K562 (cell line): ENCODE results near the gene SEC14L1. TPM values are rescaled to one million over a fixed set of nuclear protein-coding genes. Genes with fewer than 3 reads are reported as not detected.
A peak's percentile ranks its signal among the peaks of the same experiment; 100 is the strongest.

Experiments
- ARID1B ChIP-seq: fragments of 450-650 bp; IDR thresholded peaks from 2 replicates; pipeline ENCODE4 v1.6.1; 2016; ENCODE audit warnings: antibody characterized with exemption, mild to moderate bottlenecking, inconsistent platforms
- CBFA2T3 ChIP-seq: fragments of 450-650 bp; IDR thresholded peaks from 2 replicates; pipeline ENCODE4 v1.6.1; 2017
- CHD4 ChIP-seq: fragments of 200-600 bp; sonication (generic); IDR thresholded peaks from 3 replicates; pipeline ENCODE4 v1.6.1; 2012; ENCODE audit warnings: low read depth, mild to moderate bottlenecking, mixed read lengths, low read length, inconsistent platforms; ENCODE audit not compliant: insufficient read depth, insufficient replicate concordance, poor library complexity, severe bottlenecking
- ETS2 ChIP-seq: IDR thresholded peaks from 2 replicates; pipeline ENCODE4 v1.6.1; 2016; ENCODE audit warnings: borderline replicate concordance, missing genetic modification characterization, mild to moderate bottlenecking, moderate library complexity, missing compliant biosample characterization; ENCODE audit not compliant: poor library complexity, severe bottlenecking
- FOS ChIP-seq: IDR thresholded peaks from 3 replicates; pipeline ENCODE4 v1.6.1; 2011; ENCODE audit not compliant: insufficient read length; ENCODE audit errors: extremely low read depth
- FOSL1 ChIP-seq: fragments of 200-800 bp; sonication (Bioruptor generic); conservative IDR thresholded peaks from 2 replicates; pipeline ENCODE4 v1.6.1; 2016; ENCODE audit warnings: missing genetic modification characterization, missing compliant biosample characterization
- JUND ChIP-seq, 2 experiments: IDR thresholded peaks; 2 replicates in 1 of 2; 3 replicates in 1 of 2; pipeline ENCODE4 v1.6.1; 2011; ENCODE audit warnings: borderline replicate concordance in 2 of 2, low read depth in 2 of 2, low read length in 2 of 2, improper control_type of control experiment in 1 of 2, missing biosample characterization in 1 of 2, missing genetic modification characterization in 1 of 2, missing genetic modification reagents in 1 of 2
- KAT2B ChIP-seq: IDR thresholded peaks from one replicate; pipeline ENCODE4 v1.6.1; 2012; ENCODE audit warnings: low read depth, mild to moderate bottlenecking, control low read depth, inconsistent platforms, low read length, moderate library complexity
- MCM3 ChIP-seq: fragments of 450-650 bp; IDR thresholded peaks from 2 replicates; pipeline ENCODE4 v1.6.1; 2016
- MTA2 ChIP-seq: fragments of 450-650 bp; IDR thresholded peaks from 2 replicates; pipeline ENCODE4 v1.6.1; 2016; ENCODE audit warnings: low read depth
- PML ChIP-seq: IDR thresholded peaks from 2 replicates; pipeline ENCODE4 v1.6.1; 2012; ENCODE audit warnings: low read length, inconsistent platforms
- RCOR1 ChIP-seq, 2 experiments: IDR thresholded peaks; 2 replicates each; pipeline ENCODE4 v1.6.1; 2012; ENCODE audit warnings: low read depth in 2 of 2, low read length in 2 of 2, borderline replicate concordance in 1 of 2, improper control_type of control experiment in 1 of 2
- RNF219 ChIP-seq: fragments of 250-450 bp; sonication (Bioruptor Pico); IDR thresholded peaks from 2 replicates; pipeline ENCODE4 v1.5.0; 2022; ENCODE audit warnings: mild to moderate bottlenecking
- TAF7 ChIP-seq: fragments of 450-650 bp; IDR thresholded peaks from 2 replicates; pipeline ENCODE4 v1.6.1; 2016; ENCODE audit warnings: missing genetic modification characterization, missing compliant biosample characterization
- TFAP4 ChIP-seq: sonication (generic); formaldehyde crosslinking; IDR thresholded peaks from 2 replicates; pipeline ENCODE4 v1.8.0; 2022; ENCODE audit warnings: missing genetic modification reagents, mild to moderate bottlenecking, moderate library complexity, borderline replicate concordance
- ZFP30 ChIP-seq: fragments of 250-450 bp; sonication (Bioruptor Pico); IDR thresholded peaks from 2 replicates; pipeline ENCODE4 v1.8.0; 2022; ENCODE audit warnings: moderate library complexity, mild to moderate bottlenecking, inconsistent platforms, borderline replicate concordance
- ZNF586 ChIP-seq: fragments of 450-650 bp; formaldehyde crosslinking; conservative IDR thresholded peaks from 2 replicates; pipeline ENCODE4 v1.4.0; 2020; ENCODE audit warnings: mild to moderate bottlenecking, moderate library complexity
- ZNF592 ChIP-seq: fragments of 450-650 bp; IDR thresholded peaks from 2 replicates; pipeline ENCODE4 v1.6.1; 2017; ENCODE audit warnings: antibody characterized with exemption, mild to moderate bottlenecking
- polyA plus RNA-seq, 8 experiments: library from polyadenylated mRNA; depleted of rRNA in 4 of 8; stranded (reverse) in 5 of 8; unstranded in 3 of 8; fragments of >200 nt; fragmentation: Nextera tagmentation in 2 of 8; fragmentation: Illumina TruSeq in 1 of 8; extraction: Ambion mirVana in 2 of 8; extraction: Trizol in 1 of 8; gene quantifications; 2 replicates each; pipeline versions ENCODE4 v1.2.1 to v1.2.3, GENCODE V29; 2011 to 2014; ENCODE audit warnings: inconsistent platforms in 1 of 8, missing spikeins in 1 of 8
- total RNA-seq, 7 experiments: library from RNA; depleted of rRNA in 6 of 7; stranded (reverse); fragments of >200 nt in 6 of 7; fragmentation: Illumina TruSeq in 2 of 7; extraction: Trizol in 2 of 7; gene quantifications; 2 replicates each; pipeline versions ENCODE4 v1.2.1 to v1.2.3, GENCODE V29; 2011 to 2021; ENCODE audit warnings: low replicate concordance in 1 of 7

SEC14L1 gene
- total and polyA plus RNA-seq, 9 of the 15 experiments (the other 6 are each of a cell fraction or from before 2014, with no cell fraction given), result 3.1 to 39.7 (median 15.2) TPM

DNA sequence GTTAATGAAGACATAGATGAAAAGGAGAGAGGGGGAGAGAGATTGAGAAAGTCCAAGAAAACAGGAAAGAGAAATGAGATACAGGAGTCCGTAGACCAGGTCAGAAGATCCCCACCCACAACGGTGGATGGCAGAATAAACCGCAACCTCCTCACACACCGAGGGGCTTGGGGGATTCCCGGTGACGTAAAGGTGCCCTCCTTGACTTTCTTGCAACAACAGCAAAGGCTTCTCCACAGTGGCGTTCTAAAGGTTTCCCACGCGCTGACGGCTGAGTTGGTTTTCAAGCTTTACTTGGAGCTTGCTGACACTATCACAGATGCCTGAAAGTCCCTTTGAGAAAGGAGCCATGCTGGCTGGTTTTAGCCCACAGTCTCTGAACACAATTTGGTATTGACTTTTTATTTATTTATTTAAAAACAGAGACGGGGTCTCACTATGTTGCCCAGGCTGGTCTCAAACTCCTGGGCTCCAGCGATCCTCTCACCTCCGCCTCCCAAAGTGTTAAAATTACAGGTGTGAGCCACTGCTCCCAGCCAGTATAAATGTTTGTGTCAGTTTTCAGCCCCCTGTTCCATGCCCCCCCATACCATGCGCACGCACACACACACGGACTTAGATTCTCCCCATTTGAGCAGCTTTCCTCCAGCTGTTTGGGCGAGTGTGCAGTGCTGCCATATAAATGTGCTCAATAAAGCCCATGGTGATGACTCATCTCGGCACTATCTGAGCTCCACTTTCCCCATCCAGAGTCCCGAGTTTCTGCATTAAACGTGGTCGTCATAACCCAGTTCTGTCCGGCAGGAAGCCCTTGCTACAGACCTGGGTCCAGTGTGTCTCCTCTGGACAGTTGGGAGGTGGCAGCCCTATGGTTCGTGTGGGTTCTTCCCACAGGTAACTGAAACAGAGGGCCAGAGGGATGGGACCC is 33.0 kb upstream of the SEC14L1 start (continued):
- peak; percentile 47; the same call in 1 of the 2 replicates for TF ChIP-seq TFAP4 (CRISPR knock-in tag)
- TF ChIP-seq ARID1B, result peak; percentile 59
- TF ChIP-seq ETS2 (tag), result no peak
- TF ChIP-seq RNF219 (CRISPR knock-in tag), result no peak
- no peak for TF ChIP-seq MTA2
- no peak for TF ChIP-seq ZNF586 (CRISPR knock-in tag)
- peak; percentile 95 for TF ChIP-seq JUND (IDR thresholded peaks at IDR 0.05; ENCODE audit: borderline replicate concordance, low read depth, low read length)
- peak; percentile 95 for TF ChIP-seq JUND (tag; IDR thresholded peaks at IDR 0.05; ENCODE audit: borderline replicate concordance, low read depth, low read length)
- peak; percentile 89 for TF ChIP-seq FOSL1 (tag)
- peak; percentile 17; the same call in 1 of the 2 replicates for TF ChIP-seq CBFA2T3
- TF ChIP-seq RCOR1 (IDR thresholded peaks at IDR 0.05; ENCODE audit: borderline replicate concordance in 1 of 2, low read depth in 2 of 2, low read length in 2 of 2), result no peak
- peak; percentile 64 for TF ChIP-seq ZNF592
- peak; percentile 39 for TF ChIP-seq FOS
- no peak for TF ChIP-seq CHD4
- no peak for TF ChIP-seq KAT2B
- TF ChIP-seq PML, result no peak
- no peak for TF ChIP-seq MCM3
- TF ChIP-seq TAF7 (tag), result no peak
- TF ChIP-seq ZFP30 (CRISPR knock-in tag), result no peak
